HG02884 (cell line): Measurements from ENCODE around the gene RHOH.
"Not testable (repeated sequence)": the region's sequence is repeated elsewhere in the genome, so short reads cannot be mapped to it uniquely, and the experiment has no call there.

ENCODE experiments used
- ATAC-seq: cut with Tn5 transposase; IDR thresholded peaks from one replicate; pipeline ENCODE4 v1.9.1; 2021; ENCODE audit warnings: mild to moderate bottlenecking, moderate library complexity; ENCODE audit not compliant: unreplicated experiment

Gene RHOH

GRCh38 chr4:40289366-40290188 lies 92.7 kb downstream of the RHOH start:
- no peak for ATAC-seq

GRCh38 chr4:40290611-40291186 lies 93.9 kb downstream of the RHOH start:
- not testable (repeated sequence) for ATAC-seq

- ATAC-seq, result no peak
Observed at GRCh38 chr4:40292313-40292759, 95.5 kb downstream of the RHOH start.

GRCh38 chr4:40294339-40294738 lies 97.5 kb downstream of the RHOH start:
- ATAC-seq, result no peak

GRCh38 chr4:40295030-40295429 lies 98.2 kb downstream of the RHOH start:
- not testable (repeated sequence) for ATAC-seq

GRCh38 chr4:40295572-40295971 lies 98.7 kb downstream of the RHOH start:
- ATAC-seq, result no peak
